Measurements from ENCODE around the gene CACNB4. TPM values are rescaled to one million over a fixed set of nuclear protein-coding genes. Genes with fewer than 3 reads are reported as not detected.

CACNB4 gene
- total and polyA plus RNA-seq, 10 of the 15 experiments (the other 5 are each of a cell fraction or from before 2014, with no cell fraction given) = 2.0 to 21.6 (median 9.3) TPM

DNA sequence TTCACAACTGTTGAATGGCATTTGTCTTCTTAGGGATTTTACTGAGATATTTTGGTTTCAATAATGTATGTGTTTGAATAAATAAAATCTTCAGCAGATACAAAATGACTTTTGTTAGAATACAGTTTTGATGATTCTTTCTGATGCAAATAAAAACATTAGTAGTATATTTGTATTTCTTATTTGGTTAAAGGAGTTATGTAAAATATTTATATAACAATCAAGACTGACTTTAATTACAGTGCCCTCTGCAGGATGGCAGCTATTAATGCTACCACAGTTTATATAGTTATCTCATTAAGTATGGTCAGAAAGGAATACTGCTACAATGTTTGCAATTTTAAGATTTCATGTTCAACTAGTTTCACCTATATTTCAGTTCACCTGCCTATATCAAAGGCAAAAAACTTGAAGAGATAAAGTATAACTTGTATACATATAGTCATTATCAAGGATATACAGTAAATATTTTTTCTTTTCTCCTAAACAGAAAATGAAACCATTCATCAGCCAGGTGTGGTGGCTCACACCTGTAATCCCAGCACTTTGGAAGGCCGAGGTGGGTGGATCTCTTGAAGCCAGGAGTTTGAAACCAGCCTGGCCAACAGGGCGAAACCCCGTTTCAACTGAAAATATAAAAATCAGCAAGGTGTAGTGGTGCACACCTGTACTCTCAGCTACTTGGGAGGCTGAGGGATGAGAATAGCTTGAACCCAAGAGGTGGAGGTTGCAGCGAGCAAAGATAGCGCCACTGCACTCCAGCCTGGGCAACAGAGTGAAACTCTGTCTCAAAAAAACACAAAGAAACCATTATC lies 290.4 kb downstream of the CACNB4 start:
- no peaks in the 10 kb centered on the region; the same call in 2 of the 3 replicates for H3K9me3 ChIP-seq (replicated peaks; ENCODE audit: control insufficient read depth, insufficient read depth, low read length)
- DNase-seq (ENCODE audit: low read depth, low spot score) = no peak
- no peaks in the 10 kb centered on the region for H3K27me3 ChIP-seq (replicated peaks in 1 of 2; ENCODE audit: control insufficient read depth in 2 of 2, insufficient read depth in 2 of 2, low read length in 1 of 2)
- FAIRE-seq = no peak
- TF ChIP-seq, protein P1, sequence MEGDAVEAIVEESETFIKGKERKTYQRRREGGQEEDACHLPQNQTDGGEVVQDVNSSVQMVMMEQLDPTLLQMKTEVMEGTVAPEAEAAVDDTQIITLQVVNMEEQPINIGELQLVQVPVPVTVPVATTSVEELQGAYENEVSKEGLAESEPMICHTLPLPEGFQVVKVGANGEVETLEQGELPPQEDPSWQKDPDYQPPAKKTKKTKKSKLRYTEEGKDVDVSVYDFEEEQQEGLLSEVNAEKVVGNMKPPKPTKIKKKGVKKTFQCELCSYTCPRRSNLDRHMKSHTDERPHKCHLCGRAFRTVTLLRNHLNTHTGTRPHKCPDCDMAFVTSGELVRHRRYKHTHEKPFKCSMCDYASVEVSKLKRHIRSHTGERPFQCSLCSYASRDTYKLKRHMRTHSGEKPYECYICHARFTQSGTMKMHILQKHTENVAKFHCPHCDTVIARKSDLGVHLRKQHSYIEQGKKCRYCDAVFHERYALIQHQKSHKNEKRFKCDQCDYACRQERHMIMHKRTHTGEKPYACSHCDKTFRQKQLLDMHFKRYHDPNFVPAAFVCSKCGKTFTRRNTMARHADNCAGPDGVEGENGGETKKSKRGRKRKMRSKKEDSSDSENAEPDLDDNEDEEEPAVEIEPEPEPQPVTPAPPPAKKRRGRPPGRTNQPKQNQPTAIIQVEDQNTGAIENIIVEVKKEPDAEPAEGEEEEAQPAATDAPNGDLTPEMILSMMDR (IDR thresholded peaks at IDR 0.05 in 2 of 3, conservative IDR thresholded peaks at IDR 0.05 in 1 of 3; ENCODE audit: control insufficient read depth in 2 of 3, extremely low read depth in 1 of 3, insufficient read depth in 1 of 3, low read depth in 3 of 3, low read length in 3 of 3) = peak in 2 of 3 experiments; percentile 35 to 41; a peak in 3 of 6 replicates
- TF ChIP-seq RBBP5 (conservative IDR thresholded peaks at IDR 0.05) (no peak), RAD21 (IDR thresholded peaks at IDR 0.05; ENCODE audit: insufficient read depth, low read depth, low read length) (peak; percentile 38; the same call in 1 of the 2 replicates), POLR2AphosphoS5 (IDR thresholded peaks at IDR 0.05; ENCODE audit: low read length) (no peak), POLR2AphosphoS2 (IDR thresholded peaks at IDR 0.05; ENCODE audit: low read depth, low read length) (no peak), SMC3 (IDR thresholded peaks at IDR 0.05; ENCODE audit: borderline replicate concordance, low read length) (peak; percentile 37; the same call in 1 of the 2 replicates)
- ChIA-PET POLR2A (no interaction called here), RAD21 (ENCODE audit: unreplicated experiment) (no interaction called here), CTCF (interaction anchor here (0.5 to 2.6 kb wide), 6 partner anchors 10 to 308 kb away, joined by 3 to 12 read pairs (median 4); no protein-coding TSS in a partner anchor), SMC1A (ENCODE audit: uncharacterized antibody, unreplicated experiment) (interaction anchor here (0.8 to 1.4 kb wide), 4 partner anchors 11 to 116 kb away, joined by 3 to 4 read pairs (median 3); partner anchors contain the start of gene ARL5A)
- intact Hi-C loops (cut with micrococcal nuclease; ENCODE audit: unreplicated experiment) (no loop called here), in situ Hi-C loops (cut with MboI) (no loop called here)
- WGBS (ENCODE audit: insufficient coverage, insufficient replicate concordance, low lambda C conversion rate, missing lambda C conversion rate) = 77% methylated on average over 5 of the region's 5 CpGs
- no peak overlapping the region for H2AFZ ChIP-seq (ENCODE audit: control insufficient read depth, low read depth, low read length)
- no peak overlapping the region for H3K27ac ChIP-seq (ENCODE audit: control insufficient read depth, insufficient read depth)
- H3K79me2 ChIP-seq (ENCODE audit: control insufficient read depth, insufficient read depth, low read length) = no peaks in the 10 kb centered on the region
- H3K36me3 ChIP-seq (ENCODE audit: control insufficient read depth in 2 of 2, insufficient read depth in 2 of 2, low read length in 1 of 2) = peaks cover 2 to 27% of the 10 kb centered on the region in 2 experiments
- no peaks in the 10 kb centered on the region for H3K4me1 ChIP-seq (ENCODE audit: control insufficient read depth, insufficient read depth, low read length)
- no peak overlapping the region for H3K4me2 ChIP-seq (ENCODE audit: control insufficient read depth, insufficient read depth)
- H3K4me3 ChIP-seq = no peak overlapping the region
- peak; percentile 64 for ATAC-seq
- H4K20me1 ChIP-seq (ENCODE audit: control insufficient read depth, insufficient read depth) = no peaks in the 10 kb centered on the region
- no peak overlapping the region for H3K9ac ChIP-seq (ENCODE audit: control insufficient read depth, insufficient read depth, low read length)
- no TSS peak for BruUV-seq (replicated peaks)
